GM21717 (cell line): Measurements from ENCODE around the gene ZNF619.
"Not testable (repeated sequence)": the region's sequence is repeated elsewhere in the genome, so short reads cannot be mapped to it uniquely, and the experiment has no call there.

ENCODE experiments used
- ATAC-seq: cut with Tn5 transposase; IDR thresholded peaks from one replicate; pipeline ENCODE4 v1.9.1; 2021; ENCODE audit warnings: mild to moderate bottlenecking, moderate library complexity; ENCODE audit not compliant: unreplicated experiment

ZNF619 gene

GRCh38 chr3:40476478-40477470 lies at the start of gene ZNF619:
ZNF619 (plus strand) TSS chr3:40477122; CDS start chr3:40477980, 858 bp downstream.
- peak; percentile 73 for ATAC-seq

- no peak for ATAC-seq
Measured at GRCh38 chr3:40432793-40433192, 44.1 kb upstream of the ZNF619 start.

GRCh38 chr3:40437889-40438288 lies 39.0 kb upstream of the ZNF619 start:
- ATAC-seq: no peak

GRCh38 chr3:40445062-40445461 lies 31.9 kb upstream of the ZNF619 start:
- ATAC-seq: no peak

- ATAC-seq: no peak
Measured at GRCh38 chr3:40445880-40446279, 31.0 kb upstream of the ZNF619 start.

- no peak for ATAC-seq
Measured at GRCh38 chr3:40450438-40450837, 26.5 kb upstream of the ZNF619 start.

- ATAC-seq: no peak
Measured at GRCh38 chr3:40451551-40451950, 25.4 kb upstream of the ZNF619 start.

- no peak for ATAC-seq
Measured at GRCh38 chr3:40452057-40452456, 24.9 kb upstream of the ZNF619 start.

GRCh38 chr3:40452562-40452875 lies 24.4 kb upstream of the ZNF619 start:
- no peak for ATAC-seq

GRCh38 chr3:40452876-40453730 lies 23.8 kb upstream of the ZNF619 start:
- peak; percentile 96 for ATAC-seq

GRCh38 chr3:40453933-40454332 lies 23.0 kb upstream of the ZNF619 start:
- ATAC-seq: no peak

GRCh38 chr3:40455328-40455727 lies 21.6 kb upstream of the ZNF619 start:
- ATAC-seq: no peak

- ATAC-seq: no peak
Measured at GRCh38 chr3:40456279-40456939, 20.5 kb upstream of the ZNF619 start.

GRCh38 chr3:40456940-40457823 lies 19.7 kb upstream of the ZNF619 start, which contains the start of gene RPL14:
RPL14 (plus strand) TSS chr3:40457339; CDS start chr3:40457472, 133 bp downstream.
- ATAC-seq: peak; percentile 70

GRCh38 chr3:40458473-40458872 lies 18.4 kb upstream of the ZNF619 start:
- ATAC-seq: no peak

GRCh38 chr3:40460481-40460880 lies 16.4 kb upstream of the ZNF619 start:
- not testable (repeated sequence) for ATAC-seq

- ATAC-seq: no peak
Measured at GRCh38 chr3:40461161-40461560, 15.8 kb upstream of the ZNF619 start.

GRCh38 chr3:40462838-40463237 lies 14.1 kb upstream of the ZNF619 start:
- ATAC-seq: not testable (repeated sequence)

GRCh38 chr3:40463579-40463978 lies 13.3 kb upstream of the ZNF619 start:
- no peak for ATAC-seq
